HFFc6 (cell line): ENCODE measurements around the gene DESI1. TPM values are rescaled to one million over a fixed set of nuclear protein-coding genes. Genes with fewer than 3 reads are reported as not detected.
A peak's percentile ranks its signal among the peaks of the same experiment; 100 is the strongest.
"Not testable (repeated sequence)": the region's sequence is repeated elsewhere in the genome, so short reads cannot be mapped to it uniquely, and the experiment has no call there.

Experiments used
- DNase-seq: peaks from one replicate; pipeline ENCODE4 v3.0.0-alpha.2; 2018
- H3K27ac Mint-ChIP-seq: 2 replicates; pipeline ENCODE4 v1.8.0; 2020; ENCODE audit warnings: mild to moderate bottlenecking, mixed read lengths
- H3K27me3 Mint-ChIP-seq: 2 replicates; pipeline ENCODE4 v1.8.0; 2021; ENCODE audit warnings: mild to moderate bottlenecking, moderate library complexity, mixed read lengths; ENCODE audit not compliant: insufficient read depth
- H3K36me3 Mint-ChIP-seq: 2 replicates; pipeline ENCODE4 v1.8.0; 2021; ENCODE audit warnings: low read depth, mixed read lengths
- H3K4me1 Mint-ChIP-seq: 2 replicates; pipeline ENCODE4 v1.8.0; 2020; ENCODE audit warnings: low read depth, mixed read lengths
- H3K4me3 Mint-ChIP-seq: 2 replicates; pipeline ENCODE4 v1.8.0; 2020; ENCODE audit warnings: mild to moderate bottlenecking, moderate library complexity, mixed read lengths
- H3K9me3 Mint-ChIP-seq: 2 replicates; pipeline ENCODE4 v1.8.0; 2020; ENCODE audit warnings: mild to moderate bottlenecking, mixed read lengths
- total RNA-seq, 6 experiments: library from RNA; stranded (reverse); fragmentation: NEBNext Ultra II Directional; extraction: Animal tissue kit (Norgen Biotek cat#: 25700); gene quantifications; 2 replicates in 1 of 6; 3 replicates in 5 of 6; pipeline ENCODE4 v1.2.3, GENCODE V29; 2021
- TF ChIP-seq, protein P1 (sequence below): fragments of 200-600 bp; sonication (generic); IDR thresholded peaks from 2 replicates; pipeline ENCODE4 v1.5.0; 2021; ENCODE audit warnings: antibody characterized with exemption, mild to moderate bottlenecking

DESI1 gene
- total RNA-seq, 6 experiments from 2014 or later, result 41.4 to 53.3 (median 46.1) TPM

DNA sequence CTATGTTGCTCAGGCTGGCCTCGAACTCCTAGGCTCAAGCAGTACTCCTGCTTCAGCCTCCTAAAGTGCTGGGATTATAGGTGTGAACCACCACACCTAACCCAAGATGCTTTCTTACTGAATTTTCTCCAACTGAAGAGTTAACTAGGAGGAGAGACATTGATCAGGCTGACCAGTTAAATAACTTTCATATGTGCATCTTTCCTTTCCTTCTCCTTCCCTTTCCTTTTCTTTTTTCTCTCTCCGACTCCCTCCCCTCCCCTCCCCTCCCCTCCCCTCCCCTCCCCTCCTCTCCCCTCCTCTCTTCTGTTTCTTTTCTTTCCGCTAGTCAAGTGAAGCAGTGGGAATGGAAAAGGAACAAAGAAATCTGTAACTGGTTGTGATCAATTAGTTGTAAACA is 26.9 kb upstream of the DESI1 start:
- Mint-ChIP-seq H3K36me3 (peaks cover 16% of the 10 kb centered on the region), H3K4me3 (no peak overlapping the region), H3K4me1 (peaks cover 12% of the 10 kb centered on the region), H3K27me3 (peaks cover 1% of the 10 kb centered on the region; the same call in 1 of the 2 replicates), H3K9me3 (no peaks in the 10 kb centered on the region), H3K27ac (no peak overlapping the region)
- no peak for DNase-seq
- TF ChIP-seq, protein P1, sequence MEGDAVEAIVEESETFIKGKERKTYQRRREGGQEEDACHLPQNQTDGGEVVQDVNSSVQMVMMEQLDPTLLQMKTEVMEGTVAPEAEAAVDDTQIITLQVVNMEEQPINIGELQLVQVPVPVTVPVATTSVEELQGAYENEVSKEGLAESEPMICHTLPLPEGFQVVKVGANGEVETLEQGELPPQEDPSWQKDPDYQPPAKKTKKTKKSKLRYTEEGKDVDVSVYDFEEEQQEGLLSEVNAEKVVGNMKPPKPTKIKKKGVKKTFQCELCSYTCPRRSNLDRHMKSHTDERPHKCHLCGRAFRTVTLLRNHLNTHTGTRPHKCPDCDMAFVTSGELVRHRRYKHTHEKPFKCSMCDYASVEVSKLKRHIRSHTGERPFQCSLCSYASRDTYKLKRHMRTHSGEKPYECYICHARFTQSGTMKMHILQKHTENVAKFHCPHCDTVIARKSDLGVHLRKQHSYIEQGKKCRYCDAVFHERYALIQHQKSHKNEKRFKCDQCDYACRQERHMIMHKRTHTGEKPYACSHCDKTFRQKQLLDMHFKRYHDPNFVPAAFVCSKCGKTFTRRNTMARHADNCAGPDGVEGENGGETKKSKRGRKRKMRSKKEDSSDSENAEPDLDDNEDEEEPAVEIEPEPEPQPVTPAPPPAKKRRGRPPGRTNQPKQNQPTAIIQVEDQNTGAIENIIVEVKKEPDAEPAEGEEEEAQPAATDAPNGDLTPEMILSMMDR, result no peak

DNA sequence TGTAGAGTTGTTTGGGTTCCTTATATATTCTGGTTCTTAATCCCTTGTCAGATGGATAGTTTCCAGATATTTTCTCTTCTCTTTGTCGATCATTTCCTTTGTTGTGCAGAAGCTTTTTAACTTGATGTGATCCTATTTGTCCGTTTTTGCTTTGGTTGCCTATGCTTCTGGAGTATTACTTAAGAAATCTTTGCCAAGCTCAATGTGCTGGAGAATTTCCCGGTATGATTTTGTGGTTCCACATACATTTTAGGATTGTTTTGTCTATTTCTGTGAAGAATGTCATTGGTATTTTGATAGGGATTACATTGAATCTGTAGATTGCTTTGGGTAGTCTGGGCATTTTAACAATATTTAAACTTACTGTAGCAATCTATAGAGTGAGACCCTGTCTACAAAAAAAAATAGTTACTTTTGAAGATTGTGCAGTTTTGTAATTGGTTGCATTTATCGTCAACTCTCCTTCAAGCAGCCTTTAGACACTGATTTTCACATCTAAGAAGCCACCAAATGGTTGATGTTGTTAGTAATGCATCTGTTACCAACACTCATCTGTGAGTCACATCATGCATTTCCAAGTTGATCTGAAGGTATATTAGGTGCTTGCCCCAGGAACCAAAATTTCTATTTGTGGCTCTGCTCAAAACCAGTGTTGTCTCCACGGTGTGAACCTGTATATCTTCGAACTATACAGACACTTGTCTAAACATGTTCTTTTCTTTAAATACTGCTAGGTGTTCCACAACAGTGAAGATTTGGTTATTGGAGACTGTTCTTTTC is 21.7 kb upstream of the DESI1 start:
- Mint-ChIP-seq H3K9me3 (no peaks in the 10 kb centered on the region), H3K36me3 (peaks cover 37% of the 10 kb centered on the region), H3K27me3 (peaks cover 1% of the 10 kb centered on the region; the same call in 1 of the 2 replicates), H3K4me1 (peaks cover 16% of the 10 kb centered on the region), H3K4me3 (no peak overlapping the region), H3K27ac (peak overlapping the region; percentile 55)
- TF ChIP-seq, protein P1, result no peak
- no peak for DNase-seq

DNA sequence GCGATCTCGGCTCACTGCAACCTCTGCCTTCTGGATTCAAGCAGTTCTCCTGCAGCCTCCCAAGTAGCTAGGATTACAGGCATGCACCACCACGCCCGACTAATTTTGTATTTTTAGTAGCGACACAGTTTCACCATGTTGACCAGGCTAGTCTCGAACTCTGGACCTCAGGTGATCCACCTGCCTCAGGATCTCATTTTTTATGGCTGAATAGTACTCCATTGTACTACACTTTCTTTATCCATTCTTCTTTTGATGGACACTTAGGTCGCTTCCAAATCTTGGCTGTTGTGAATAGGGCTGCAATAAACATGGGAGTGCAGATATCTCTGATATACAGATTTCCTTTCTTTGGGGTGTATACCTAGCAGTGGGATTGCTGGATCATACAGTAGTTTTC is 21.0 kb upstream of the DESI1 start:
- Mint-ChIP-seq H3K4me3 (no peak overlapping the region), H3K27me3 (peaks cover 1% of the 10 kb centered on the region; the same call in 1 of the 2 replicates), H3K36me3 (peaks cover 37% of the 10 kb centered on the region), H3K9me3 (no peaks in the 10 kb centered on the region), H3K4me1 (peaks cover 16% of the 10 kb centered on the region), H3K27ac (peak overlapping the region; percentile 55; the same call in 1 of the 2 replicates)
- DNase-seq, result no peak
- TF ChIP-seq, protein P1, result no peak

DNA sequence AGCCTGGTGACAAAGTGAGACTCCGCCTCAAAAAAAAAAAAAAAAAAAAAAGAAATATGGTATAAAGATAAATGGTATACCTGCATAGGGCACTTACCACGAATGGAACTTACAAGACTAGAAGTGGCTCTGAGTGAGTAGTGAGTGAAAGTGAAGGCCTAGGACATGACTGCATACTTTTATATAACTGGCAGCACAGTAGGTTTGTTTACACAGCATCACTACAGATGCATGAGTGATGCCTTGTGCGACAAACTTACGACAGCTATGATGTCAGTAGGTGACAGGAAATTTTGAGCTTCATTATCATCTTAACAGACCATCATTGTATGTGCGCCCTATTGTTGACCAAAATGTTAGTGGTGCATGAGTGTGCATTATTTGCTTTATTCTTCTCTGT is 17.9 kb upstream of the DESI1 start:
- Mint-ChIP-seq H3K4me3 (no peak overlapping the region), H3K9me3 (no peaks in the 10 kb centered on the region), H3K27me3 (peaks cover 1% of the 10 kb centered on the region; the same call in 1 of the 2 replicates), H3K27ac (0 out of 2 replicates have a peak overlapping the region, but pooled peaks have one; percentile 20), H3K4me1 (peaks cover 33% of the 10 kb centered on the region), H3K36me3 (peaks cover 47% of the 10 kb centered on the region)
- TF ChIP-seq, protein P1, result no peak
- DNase-seq, result no peak

DNA sequence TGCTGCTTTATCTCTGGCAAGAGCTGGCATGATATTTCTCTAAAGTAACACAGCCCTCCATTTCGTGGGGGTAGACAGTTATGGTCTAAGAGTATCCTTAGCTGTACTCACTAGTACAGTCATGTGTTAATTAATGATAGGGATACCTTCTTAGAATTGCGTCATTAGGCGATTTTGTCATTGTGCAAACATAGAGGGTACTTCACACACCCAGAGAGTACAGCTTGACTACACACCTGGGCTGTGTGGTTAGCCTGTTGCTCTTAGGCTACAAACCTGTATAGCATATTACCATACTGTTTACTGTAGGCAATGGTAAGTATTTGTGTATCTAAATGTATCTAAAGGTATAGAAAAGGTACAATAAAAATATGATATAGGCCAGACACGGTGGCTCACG is 17.3 kb upstream of the DESI1 start:
- Mint-ChIP-seq H3K27me3 (peaks cover 1% of the 10 kb centered on the region; the same call in 1 of the 2 replicates), H3K9me3 (no peaks in the 10 kb centered on the region), H3K4me1 (peaks cover 33% of the 10 kb centered on the region), H3K36me3 (peaks cover 47% of the 10 kb centered on the region), H3K27ac (no peak overlapping the region), H3K4me3 (no peak overlapping the region)
- TF ChIP-seq, protein P1, result no peak
- no peak for DNase-seq

DNA sequence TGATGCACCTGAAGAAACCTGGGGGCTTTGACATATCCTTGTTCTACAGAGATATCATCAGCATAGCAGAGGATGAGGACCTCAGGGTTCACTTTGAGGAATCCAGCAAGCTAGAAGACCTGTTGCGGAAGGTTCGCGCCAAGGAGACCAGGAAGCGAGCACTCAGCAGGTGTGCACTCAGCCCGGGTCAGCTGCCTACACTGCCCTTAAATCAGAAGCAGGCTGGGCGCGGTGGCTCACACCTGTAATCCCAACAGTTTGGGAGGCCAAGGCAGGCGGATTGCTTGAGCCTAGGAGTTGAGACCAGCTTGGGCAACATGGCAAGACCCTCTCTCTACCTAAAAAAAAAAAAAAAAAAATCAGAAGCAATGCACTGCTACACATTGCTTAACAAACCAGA is 16.8 kb upstream of the DESI1 start:
- not testable (repeated sequence) for H3K9me3 Mint-ChIP-seq, H3K27ac Mint-ChIP-seq, H3K27me3 Mint-ChIP-seq, DNase-seq, H3K4me3 Mint-ChIP-seq
- peaks cover 43% of the 10 kb centered on the region for H3K36me3 Mint-ChIP-seq
- H3K4me1 Mint-ChIP-seq, result peaks cover 29% of the 10 kb centered on the region
